SHP77 treated with DMSO at 0.1 percent for 48 hours (cell line): ENCODE data around the gene TEDDM1.
"Not testable (repeated sequence)": the region's sequence is repeated elsewhere in the genome, so short reads cannot be mapped to it uniquely, and the experiment has no call there.

Experiments used
- DNase-seq: peaks from one replicate; lab custom pipeline; 2025; lab: John Stamatoyannopoulos, UW

The TEDDM1 gene

DNA sequence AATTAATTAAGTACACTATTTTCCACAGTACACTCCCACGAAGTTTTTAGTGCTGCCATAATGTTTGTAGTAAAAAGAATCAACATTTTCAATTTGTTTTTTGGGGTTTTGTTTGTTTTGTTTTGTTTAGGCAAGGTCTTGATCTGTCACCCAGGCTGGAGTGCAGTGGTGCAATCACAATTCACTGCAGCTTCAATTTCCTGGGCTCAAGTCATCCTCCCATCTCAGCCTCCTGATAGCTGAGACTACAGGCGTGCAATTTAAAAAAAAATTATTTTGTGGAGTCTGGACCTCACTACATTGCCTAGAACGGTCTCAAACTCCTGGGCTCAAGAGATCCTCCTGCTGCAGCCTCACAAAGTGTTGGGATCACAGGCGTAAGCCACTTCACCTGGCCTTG, 20.3 kb downstream of the TEDDM1 start:
- DNase-seq: no peak

DNA sequence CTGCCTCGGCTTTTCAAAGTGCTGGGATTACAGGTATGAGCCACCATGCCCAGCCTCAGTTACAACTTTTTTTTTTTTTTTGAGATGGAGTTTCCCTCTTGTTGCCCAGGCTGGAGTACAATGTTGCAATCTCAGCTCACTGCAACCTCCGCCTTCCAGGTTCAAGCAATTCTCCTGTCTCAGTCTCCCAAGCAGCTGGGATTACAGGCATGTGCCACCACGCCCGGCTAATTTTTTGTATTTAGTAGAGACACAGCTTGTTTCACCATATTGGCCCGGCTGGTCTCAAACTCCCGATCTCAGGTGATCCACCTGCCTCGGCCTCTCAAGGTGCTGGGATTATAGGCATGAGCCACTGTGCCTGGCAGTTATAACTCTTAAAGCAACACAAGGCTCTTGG, 20.7 kb downstream of the TEDDM1 start:
- not testable (repeated sequence) for DNase-seq

DNA sequence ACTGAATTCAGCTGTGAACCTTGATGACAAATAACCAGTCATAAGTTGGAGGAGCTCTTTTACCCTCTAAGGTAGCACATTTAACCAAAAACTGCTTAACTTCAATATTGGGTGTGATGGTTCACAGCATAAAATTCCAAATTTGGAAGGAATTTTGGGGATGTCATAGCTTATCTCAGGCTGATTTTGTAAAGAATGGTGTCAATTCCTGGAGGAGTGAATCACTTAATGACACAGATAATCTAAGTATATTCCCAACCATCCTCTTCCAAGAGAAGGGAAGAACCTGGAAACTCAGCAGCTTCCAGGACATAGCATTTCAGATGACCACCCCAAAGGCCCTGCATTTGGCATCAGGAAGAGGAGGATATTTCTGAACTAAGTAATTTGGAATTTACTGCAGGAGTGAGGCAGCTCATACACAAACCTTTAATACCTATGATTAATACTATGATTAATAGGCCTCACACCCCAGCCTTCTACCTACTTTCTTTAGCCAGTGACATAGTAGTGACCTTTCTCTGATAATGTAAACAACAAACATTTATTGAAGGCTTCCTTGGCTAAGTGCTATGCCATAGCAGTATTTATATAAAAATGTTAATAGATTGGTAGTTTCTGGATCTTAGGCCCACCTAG, 23.4 kb downstream of the TEDDM1 start:
- no peak for DNase-seq

DNA sequence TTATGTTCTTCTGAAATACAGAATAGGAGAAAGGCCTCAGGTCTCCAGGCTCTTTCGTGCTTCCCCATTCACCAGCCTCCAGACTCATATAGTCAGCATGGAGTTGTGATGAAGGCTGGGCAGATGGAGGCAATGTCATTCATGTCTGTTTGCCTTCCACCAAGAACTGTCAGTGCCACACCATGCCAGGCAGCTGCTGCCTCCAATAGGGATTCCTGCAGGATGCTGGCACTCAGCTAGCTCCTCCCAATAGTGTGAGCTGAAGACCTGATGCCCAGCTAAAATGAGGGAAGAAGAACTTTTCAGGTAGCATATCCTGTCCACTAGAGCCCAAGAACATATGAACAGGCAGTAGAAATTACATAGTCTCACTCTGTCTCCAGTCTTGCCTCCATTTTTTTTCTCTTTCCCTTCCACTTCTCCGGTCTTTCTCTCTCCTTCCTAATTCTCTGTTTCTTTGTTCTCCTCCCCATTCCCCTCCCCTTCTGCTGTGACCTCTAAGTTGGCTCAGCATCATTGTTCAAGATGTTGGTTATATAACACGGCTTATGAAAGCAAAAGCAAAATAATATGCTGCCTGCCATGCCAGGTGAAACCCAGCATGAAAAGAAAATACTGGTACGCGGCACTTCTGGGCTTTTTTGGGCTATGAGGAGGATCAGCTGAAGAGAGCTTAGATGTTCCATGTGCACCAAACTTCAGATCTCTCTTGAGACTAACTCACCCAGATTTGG, 26.2 kb downstream of the TEDDM1 start:
- DNase-seq: no peak

DNA sequence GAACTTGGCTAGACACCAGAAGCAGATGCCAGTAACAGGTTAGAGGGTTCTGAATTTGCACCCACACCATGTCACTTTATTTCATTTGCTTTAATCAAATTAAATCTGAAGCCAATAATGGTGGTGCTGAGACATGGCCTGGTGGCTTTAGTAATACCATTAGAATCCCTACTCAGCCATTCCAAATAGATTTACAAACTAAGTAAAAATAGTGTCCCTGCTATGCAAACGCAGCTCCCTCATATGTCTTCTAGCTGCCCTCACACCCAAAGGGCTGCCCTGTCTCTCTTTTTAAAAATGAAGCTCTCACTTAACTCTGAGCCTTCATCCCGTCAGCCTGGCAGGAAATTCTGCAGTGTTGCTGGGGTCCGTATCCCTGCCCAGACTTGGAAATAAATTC, 29.9 kb downstream of the TEDDM1 start:
- DNase-seq: no peak

DNA sequence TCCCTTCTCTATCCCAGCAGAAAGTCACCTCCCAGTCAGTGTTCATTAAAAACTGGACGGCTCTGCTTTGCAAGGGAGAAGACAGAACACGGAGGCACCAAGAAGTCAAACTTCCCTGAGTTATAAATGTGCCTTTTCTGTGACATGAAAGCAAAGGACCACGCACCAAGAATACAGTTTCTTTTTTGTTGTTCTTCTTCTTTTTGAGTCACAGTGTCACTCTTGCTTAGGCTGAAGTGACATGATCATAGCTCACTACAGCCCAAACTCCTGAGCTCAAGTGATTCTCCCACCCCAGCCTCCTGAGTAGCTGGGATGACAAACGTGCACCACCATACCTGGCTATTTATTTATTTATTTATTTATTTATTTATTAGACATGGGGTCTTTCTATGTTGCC, 31.6 kb downstream of the TEDDM1 start:
- DNase-seq: no peak

DNA sequence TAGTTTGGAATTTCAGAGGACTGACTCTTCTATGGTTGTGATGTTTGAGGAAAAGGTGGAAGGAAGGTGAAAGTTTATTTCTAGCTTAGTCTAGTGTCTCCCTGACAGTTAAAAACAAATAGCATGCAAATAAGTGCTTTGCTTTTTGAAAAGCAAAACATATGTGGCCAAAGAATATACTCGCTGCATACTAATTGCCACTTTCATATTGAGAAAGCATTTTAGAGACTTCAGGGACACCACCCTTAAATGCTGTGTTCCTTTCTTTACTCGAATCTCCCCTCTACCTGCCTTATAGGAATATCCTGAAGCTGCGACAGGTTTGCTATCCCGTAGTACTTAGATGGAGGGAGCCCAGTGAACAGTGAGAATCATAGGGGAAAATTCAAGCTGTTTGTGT, 32.1 kb downstream of the TEDDM1 start:
- DNase-seq: no peak

DNA sequence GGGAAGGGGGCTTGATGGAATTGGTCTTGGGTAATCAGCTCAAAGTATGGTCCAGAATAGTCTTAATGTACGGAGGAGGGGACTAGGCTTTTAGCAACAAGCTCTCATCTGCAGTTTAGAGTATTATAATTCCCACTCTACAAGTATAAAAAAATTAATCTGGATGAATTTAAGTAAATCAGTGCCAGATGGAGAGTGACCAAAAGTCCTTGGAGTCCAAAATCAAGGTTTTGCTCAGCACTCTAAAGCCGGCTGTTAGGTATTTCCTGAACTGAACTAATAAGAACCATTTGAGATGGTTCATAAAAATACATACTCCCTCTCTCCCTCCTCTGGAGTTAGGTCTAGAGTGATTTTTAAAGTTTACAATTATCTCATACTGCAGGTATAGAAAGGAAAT, 32.5 kb downstream of the TEDDM1 start:
- no peak for DNase-seq

DNA sequence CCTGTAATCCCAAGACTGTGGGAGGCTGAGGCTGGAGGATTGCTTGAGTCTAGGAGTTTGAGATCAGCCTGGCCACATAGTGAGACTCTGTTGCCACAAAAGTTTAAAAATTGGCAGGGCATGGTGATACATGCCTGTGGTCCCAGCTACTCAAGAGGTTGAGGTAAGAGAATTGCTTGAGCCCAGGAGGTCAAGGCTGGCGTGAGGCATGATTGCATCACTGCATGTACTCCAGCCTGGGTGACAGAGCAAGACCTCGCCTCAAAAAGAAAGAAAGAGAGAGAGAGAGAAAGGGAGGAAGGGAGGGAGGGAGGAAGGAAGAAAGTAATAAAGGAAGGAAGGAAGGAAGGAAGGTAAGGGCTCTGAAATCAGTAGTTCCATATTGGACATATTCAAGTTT, 33.9 kb downstream of the TEDDM1 start:
- no peak for DNase-seq

DNA sequence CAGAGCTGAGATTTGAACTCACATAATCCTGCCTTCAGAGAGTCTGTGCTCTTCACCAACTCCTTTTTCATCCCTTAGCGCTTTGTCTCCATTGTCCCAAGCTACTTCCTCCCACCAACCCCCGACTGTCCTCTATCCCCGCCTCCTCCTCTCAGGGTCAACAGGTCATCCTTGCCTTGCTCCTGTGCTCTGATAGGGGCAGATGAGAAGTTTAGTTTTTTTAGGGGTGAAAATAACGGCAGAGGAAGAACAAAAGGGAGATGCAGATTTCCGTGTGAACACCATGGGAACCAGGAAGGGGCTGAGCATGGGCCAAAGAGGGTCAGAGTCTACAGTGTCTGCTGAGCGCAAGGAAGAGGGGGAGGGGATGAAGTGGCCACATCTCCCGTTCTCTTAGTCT, 40.8 kb downstream of the TEDDM1 start:
- DNase-seq: no peak

DNA sequence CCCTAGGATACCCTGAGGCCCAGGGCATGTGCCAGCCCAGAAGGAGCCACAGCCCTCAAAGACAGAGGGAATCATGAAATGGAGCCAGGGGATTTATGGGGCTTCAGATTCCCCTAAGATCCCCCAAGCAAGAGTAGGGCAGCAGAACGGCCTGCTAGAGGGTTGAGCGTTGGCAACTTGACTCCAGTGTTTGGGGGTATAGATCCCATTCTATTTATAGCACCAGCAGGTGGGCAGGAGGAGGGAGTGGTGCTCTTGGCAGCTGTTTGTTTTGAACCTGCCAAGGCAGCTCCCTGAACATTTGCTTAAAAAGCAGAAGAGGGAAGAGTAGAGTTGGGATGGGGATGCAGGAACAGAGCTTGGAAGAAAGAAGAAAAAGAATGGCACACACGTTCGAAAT, 42.6 kb downstream of the TEDDM1 start:
- DNase-seq: peak; percentile 22

DNA sequence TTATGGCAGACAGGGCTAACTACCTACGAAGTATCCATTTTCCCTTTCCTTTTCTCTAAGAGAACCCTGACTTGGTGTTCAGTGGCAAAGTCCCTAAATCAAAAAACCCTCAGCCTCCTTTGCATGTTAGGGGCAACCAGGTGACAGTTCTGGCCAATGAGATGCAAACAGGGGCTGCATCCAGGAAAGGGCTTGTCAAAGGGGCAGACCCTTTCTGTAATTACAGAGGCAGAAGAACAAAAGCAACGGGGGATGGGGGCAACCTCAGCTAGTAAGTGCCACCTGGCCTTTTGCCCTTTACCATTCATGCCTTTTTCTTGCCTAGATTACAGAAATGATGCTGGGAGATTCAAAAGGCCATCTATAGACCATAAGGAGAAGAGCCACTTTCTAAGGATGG, 43.3 kb downstream of the TEDDM1 start:
- DNase-seq: no peak

DNA sequence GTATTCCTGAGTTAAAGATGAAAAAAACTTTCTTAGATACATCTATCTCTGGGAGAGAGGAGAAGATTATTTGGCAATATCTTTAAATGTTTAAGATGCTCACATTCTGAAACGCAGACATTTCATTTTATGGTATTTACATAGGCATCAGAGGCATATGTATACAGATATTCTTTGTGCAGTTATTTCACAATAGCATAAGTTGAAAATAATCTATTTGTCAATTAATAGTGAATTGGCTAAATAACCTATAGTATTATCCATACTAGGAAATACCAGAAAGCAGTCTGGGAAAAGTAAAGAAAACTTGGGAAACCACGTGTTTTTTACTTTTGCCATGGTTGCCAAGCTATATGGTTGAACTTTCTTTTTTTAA, 44.8 kb downstream of the TEDDM1 start:
- no peak for DNase-seq

DNA sequence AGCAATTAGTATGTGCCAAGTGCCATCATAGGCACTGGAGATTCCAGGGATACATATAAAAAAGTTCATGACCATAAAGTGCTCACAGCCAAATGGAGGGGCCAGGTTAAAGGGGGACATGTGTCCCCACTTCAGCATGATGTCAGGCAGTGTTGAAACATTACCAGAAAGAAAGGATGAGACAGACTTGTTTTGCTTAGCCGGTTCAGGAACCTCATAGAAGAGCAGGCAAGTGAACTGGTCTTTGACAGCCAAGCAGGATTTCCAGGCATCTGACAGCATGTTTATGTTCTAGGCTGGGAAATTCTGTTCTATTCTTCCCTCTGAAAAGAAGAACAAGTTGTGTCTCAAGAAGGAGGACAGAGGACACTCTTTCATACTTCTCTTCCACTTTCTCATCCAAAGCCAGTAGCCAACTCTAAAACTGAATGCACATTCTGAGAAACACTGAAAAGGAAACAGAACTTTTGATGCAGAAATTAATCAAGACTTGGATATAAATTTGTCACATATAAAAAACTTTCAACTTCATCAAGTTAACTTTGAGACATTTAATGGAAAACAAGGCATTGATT, 48.6 kb downstream of the TEDDM1 start:
- DNase-seq: no peak

DNA sequence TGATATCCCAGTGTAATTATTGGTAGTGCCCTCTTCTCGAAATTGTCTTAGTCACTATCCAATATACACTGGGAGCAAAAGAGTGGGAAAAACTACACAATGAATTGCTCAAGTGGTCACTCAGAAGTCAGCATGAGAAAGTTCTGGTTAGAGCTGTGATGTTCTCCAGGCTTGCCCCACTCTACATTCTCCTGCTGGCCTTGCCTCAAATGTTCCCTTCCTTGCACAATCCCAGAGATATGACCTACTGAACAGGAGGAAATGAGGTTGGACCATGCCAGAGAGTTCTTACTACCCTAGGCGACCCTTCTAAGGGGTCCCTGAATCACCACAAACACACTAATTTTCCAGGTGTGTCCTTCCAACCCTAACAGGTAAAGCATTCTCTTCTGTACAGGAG, 49.6 kb downstream of the TEDDM1 start:
- DNase-seq: no peak

DNA sequence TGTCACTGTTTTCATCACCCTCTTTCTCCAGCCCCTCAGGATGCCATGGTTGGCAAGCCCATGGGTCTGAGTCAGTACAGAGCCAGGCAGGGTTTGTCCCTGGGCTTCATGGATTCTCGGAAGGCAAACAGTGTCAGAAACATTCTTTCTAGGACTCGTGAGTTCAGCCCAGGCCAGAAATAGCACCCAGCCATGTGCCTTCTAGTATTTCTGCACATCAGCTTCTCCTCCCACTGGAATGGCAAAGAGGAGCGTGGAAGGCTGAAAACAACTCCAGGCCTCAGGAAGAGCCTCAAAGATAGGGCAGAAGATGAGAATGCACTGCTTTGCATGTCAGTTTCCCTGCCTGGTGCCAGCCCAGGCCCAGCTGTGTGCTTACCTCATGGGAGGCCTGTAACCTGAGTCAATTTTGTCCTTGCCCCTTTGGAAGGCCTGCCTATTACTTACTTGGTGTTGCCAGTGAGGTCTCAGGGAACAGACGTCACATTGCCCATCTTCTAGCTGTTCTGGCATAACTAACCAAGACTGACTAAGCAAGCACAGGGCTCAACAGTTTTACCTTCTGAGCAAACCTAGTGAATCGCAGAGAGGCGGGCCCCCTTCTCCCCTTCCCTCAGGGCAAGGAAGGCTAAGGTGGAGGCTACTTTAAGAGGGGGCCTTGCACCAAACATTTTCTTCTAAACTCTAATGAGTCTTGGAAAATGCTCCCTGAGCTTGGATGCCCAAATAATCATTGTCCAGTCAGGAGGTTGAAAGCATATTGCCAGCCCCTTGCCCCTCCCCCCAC, 51.3 kb downstream of the TEDDM1 start:
- DNase-seq: no peak
